H9 (cell line): ENCODE measurements around the gene TLK2. TPM values are rescaled to one million over a fixed set of nuclear protein-coding genes. Genes with fewer than 3 reads are reported as not detected.

Experiments used
- DNase-seq: peaks from one replicate; pipeline ENCODE4 v3.0.0-alpha.2; 2017
- H2AFZ ChIP-seq: one replicate; pipeline ENCODE4 v1.6.1; 2013; ENCODE audit warnings: mild to moderate bottlenecking, low read length, control low read depth, moderate library complexity
- H2AK5ac ChIP-seq: 2 replicates; pipeline ENCODE4 v1.6.1; 2013; ENCODE audit warnings: low read length, control low read depth, mixed read lengths; ENCODE audit not compliant: insufficient read length
- H2BK120ac ChIP-seq: one replicate; pipeline ENCODE4 v1.6.1; 2013; ENCODE audit warnings: low read depth, mild to moderate bottlenecking, low read length, control low read depth, inconsistent platforms; ENCODE audit not compliant: poor library complexity, severe bottlenecking
- H2BK12ac ChIP-seq: 2 replicates; pipeline ENCODE4 v1.6.1; 2013; ENCODE audit warnings: low read length, control low read depth, mixed read lengths, low read depth; ENCODE audit not compliant: insufficient read length
- H2BK15ac ChIP-seq: 2 replicates; pipeline ENCODE4 v1.6.1; 2013; ENCODE audit warnings: low read depth, low read length, control low read depth
- H2BK20ac ChIP-seq: one replicate; pipeline ENCODE4 v1.6.1; 2013; ENCODE audit warnings: low read depth, mild to moderate bottlenecking, low read length, control low read depth, inconsistent platforms; ENCODE audit not compliant: poor library complexity, severe bottlenecking
- H2BK5ac ChIP-seq: 2 replicates; pipeline ENCODE4 v1.6.1; 2013; ENCODE audit warnings: low read length, control low read depth, mixed read lengths; ENCODE audit not compliant: insufficient read length
- H3K14ac ChIP-seq: 2 replicates; pipeline ENCODE4 v1.6.1; 2013; ENCODE audit warnings: low read length, control low read depth; ENCODE audit not compliant: insufficient read depth
- H3K18ac ChIP-seq: 2 replicates; pipeline ENCODE4 v1.6.1; 2013; ENCODE audit warnings: low read depth, mild to moderate bottlenecking, mixed read lengths, low read length, control low read depth; ENCODE audit not compliant: insufficient read length
- H3K23ac ChIP-seq: 2 replicates; pipeline ENCODE4 v1.6.1; 2013; ENCODE audit warnings: low read length, control low read depth, mixed read lengths, low read depth; ENCODE audit not compliant: insufficient read length
- H3K23me2 ChIP-seq: 2 replicates; pipeline ENCODE4 v1.6.1; 2013; ENCODE audit warnings: low read depth, mild to moderate bottlenecking, mixed read lengths, low read length, control low read depth; ENCODE audit not compliant: insufficient read length, poor library complexity, severe bottlenecking
- H3K27ac ChIP-seq: 2 replicates; pipeline ENCODE4 v1.5.1; 2013; ENCODE audit warnings: low read length, control low read depth, mixed read lengths, low read depth; ENCODE audit not compliant: insufficient read length
- H3K27me3 ChIP-seq: 2 replicates; pipeline ENCODE4 v1.6.1; 2013; ENCODE audit warnings: low read length, control low read depth, inconsistent platforms; ENCODE audit not compliant: insufficient read depth
- H3K4ac ChIP-seq: 2 replicates; pipeline ENCODE4 v1.6.1; 2013; ENCODE audit warnings: low read depth, mild to moderate bottlenecking, control low read depth, inconsistent platforms, low read length, moderate library complexity
- H3K4me1 ChIP-seq: 2 replicates; pipeline ENCODE4 v1.6.1; 2013; ENCODE audit warnings: low read length, control low read depth, inconsistent platforms; ENCODE audit not compliant: insufficient read depth
- H3K4me2 ChIP-seq: 2 replicates; pipeline ENCODE4 v1.6.1; 2013; ENCODE audit warnings: low read length, control low read depth, mixed read lengths; ENCODE audit not compliant: insufficient read length, insufficient read depth
- H3K56ac ChIP-seq: 2 replicates; pipeline ENCODE4 v1.6.1; 2013; ENCODE audit warnings: low read depth, mild to moderate bottlenecking, mixed read lengths, low read length, control low read depth; ENCODE audit not compliant: insufficient read length
- H3K79me1 ChIP-seq: 2 replicates; pipeline ENCODE4 v1.6.1; 2013; ENCODE audit warnings: low read depth, mild to moderate bottlenecking, moderate library complexity, low read length, control low read depth, inconsistent platforms; ENCODE audit not compliant: insufficient read depth, poor library complexity, severe bottlenecking
- H3K79me2 ChIP-seq: 2 replicates; pipeline ENCODE4 v1.6.1; 2013; ENCODE audit warnings: low read length, control low read depth, inconsistent platforms; ENCODE audit not compliant: insufficient read depth
- H3K9ac ChIP-seq: 2 replicates; pipeline ENCODE4 v1.6.1; 2013; ENCODE audit warnings: low read length, control low read depth, mixed read lengths; ENCODE audit not compliant: insufficient read length; ENCODE audit errors: extremely low read depth
- H3K9me3 ChIP-seq: one replicate; pipeline ENCODE4 v1.6.1; 2013; ENCODE audit warnings: low read depth, low read length, inconsistent platforms; ENCODE audit not compliant: control insufficient read depth
- H3T11ph ChIP-seq: one replicate; pipeline ENCODE4 v1.6.1; 2013; ENCODE audit warnings: mild to moderate bottlenecking, low read length, control low read depth, inconsistent platforms
- H4K20me1 ChIP-seq: one replicate; pipeline ENCODE4 v1.6.1; 2013; ENCODE audit not compliant: control insufficient read depth, insufficient read length, insufficient read depth
- H4K5ac ChIP-seq: 2 replicates; pipeline ENCODE4 v1.6.1; 2013; ENCODE audit warnings: low read depth, mild to moderate bottlenecking, mixed read lengths, low read length, control low read depth; ENCODE audit not compliant: insufficient read length
- H4K8ac ChIP-seq: replicated peaks from 2 replicates; pipeline ENCODE4 v1.6.1; 2013; ENCODE audit warnings: low read length, control low read depth, mixed read lengths, low read depth; ENCODE audit not compliant: insufficient read length
- H4K91ac ChIP-seq: 2 replicates; pipeline ENCODE4 v1.6.1; 2013; ENCODE audit warnings: low read depth, mild to moderate bottlenecking, moderate library complexity, mixed read lengths, low read length, control low read depth; ENCODE audit not compliant: insufficient read length
- H3K27ac Mint-ChIP-seq, 3 experiments: 2 replicates in 2 of 3; 3 replicates in 1 of 3; pipeline ENCODE4 v1.8.0; 2020 to 2021; ENCODE audit warnings: mixed read lengths in 3 of 3, mild to moderate bottlenecking in 1 of 3, moderate library complexity in 1 of 3
- H3K27me3 Mint-ChIP-seq: 2 replicates; pipeline ENCODE4 v1.8.0; 2021; ENCODE audit warnings: low read depth, mild to moderate bottlenecking, moderate library complexity, mixed read lengths
- H3K36me3 Mint-ChIP-seq, 3 experiments: 2 replicates in 2 of 3; 3 replicates in 1 of 3; pipeline ENCODE4 v1.8.0; 2020 to 2021; ENCODE audit warnings: low read depth in 3 of 3, mixed read lengths in 3 of 3; ENCODE audit not compliant: insufficient read depth in 1 of 3
- H3K4me1 Mint-ChIP-seq, 2 experiments: 2 replicates each; pipeline ENCODE4 v1.8.0; 2020; ENCODE audit warnings: mixed read lengths in 2 of 2
- H3K4me3 Mint-ChIP-seq, 2 experiments: 2 replicates in 1 of 2; 3 replicates in 1 of 2; pipeline ENCODE4 v1.8.0; 2020 to 2021; ENCODE audit warnings: mild to moderate bottlenecking in 2 of 2, mixed read lengths in 2 of 2, moderate library complexity in 1 of 2
- H3K9me3 Mint-ChIP-seq, 2 experiments: 2 replicates in 1 of 2; 3 replicates in 1 of 2; pipeline ENCODE4 v1.8.0; 2020; ENCODE audit warnings: mild to moderate bottlenecking in 2 of 2, mixed read lengths in 2 of 2, moderate library complexity in 1 of 2
- CTCF ChIP-seq: fragments of 200-600 bp; sonication (generic); conservative IDR thresholded peaks from 3 replicates; pipeline ENCODE4 v1.8.0; 2021; ENCODE audit warnings: antibody characterized with exemption, mild to moderate bottlenecking
- WGBS: extraction: QIAGEN DNeasy Blood & Tissue Kit; methylation state at CpG from one replicate; pipeline ENCODE4 v1.1.7; 2013; ENCODE audit warnings: missing lambda C conversion rate, low lambda C conversion rate, mixed read lengths; ENCODE audit not compliant: insufficient read length; ENCODE audit errors: extremely low coverage; 5-methylcytosine and 5-hydroxymethylcytosine counted together
- total RNA-seq: library from RNA; stranded (reverse); gene quantifications from 2 replicates; pipeline ENCODE4 v1.2.1, GENCODE V29; 2021

The TLK2 gene
- total RNA-seq, 1 experiment from 2014 or later: 63.7 TPM

- Mint-ChIP-seq H3K4me3 (peak overlapping the region in 1 of 2 experiments; percentile 31; a peak in 1 of 5 replicates), H3K27ac (peak overlapping the region; percentile 74 to 91 (median 87); a peak in 6 of 7 replicates), H3K27me3 (peaks cover 13% of the 10 kb centered on the region), H3K36me3 (peaks cover 0 to 9% (median 5%) of the 10 kb centered on the region in 3 experiments; a peak in 5 of 7 replicates), H3K4me1 (peaks cover 38 to 41% of the 10 kb centered on the region in 2 experiments), H3K9me3 (no peaks in the 10 kb centered on the region; a peak in 1 of 5 replicates)
- Histone ChIP-seq H4K8ac (no peak overlapping the region), H2BK12ac (no peak overlapping the region), H2BK20ac (no peak overlapping the region), H3K9me3 (no peaks in the 10 kb centered on the region), H3K23me2 (peaks cover 9% of the 10 kb centered on the region), H3K27ac (no peak overlapping the region), H4K20me1 (no peaks in the 10 kb centered on the region), H4K91ac (peak overlapping the region; percentile 15), H2AFZ (no peak overlapping the region), H3T11ph (no peak overlapping the region), H3K4ac (no peak overlapping the region), H3K79me1 (no peaks in the 10 kb centered on the region), H3K4me1 (peaks cover 9% of the 10 kb centered on the region; the same call in 1 of the 2 replicates), H2BK120ac (no peak overlapping the region), H2BK5ac (no peak overlapping the region), H3K56ac (no peak overlapping the region), H3K23ac (no peak overlapping the region), H3K14ac (peak overlapping the region; percentile 48), H3K79me2 (peaks cover 4% of the 10 kb centered on the region; the same call in 1 of the 2 replicates), H3K4me2 (no peak overlapping the region), H3K18ac (peak overlapping the region; percentile 3), H3K27me3 (no peaks in the 10 kb centered on the region), H3K9ac (no peak overlapping the region), H4K5ac (no peak overlapping the region), H2AK5ac (no peak overlapping the region), H2BK15ac (no peak overlapping the region)
- DNase-seq: no peak
- no CpG with 5 or more reads among the region's 27 CpGs for WGBS
- no peak for TF ChIP-seq CTCF
These were observed 153.6 kb downstream of the TLK2 start for GRCh38 chr17:62631936-62632924.
